SKM-1 (cell line): ENCODE results near the gene MOB1B.
"Not testable (repeated sequence)": the region's sequence is repeated elsewhere in the genome, so short reads cannot be mapped to it uniquely, and the experiment has no call there.

ENCODE experiments used
- DNase-seq: peaks from one replicate; lab custom pipeline; 2025; ENCODE audit not compliant: unreplicated experiment; lab: John Stamatoyannopoulos, UW

Gene MOB1B

GRCh38 chr4:70948665-70949260, 46.6 kb downstream of the MOB1B start:
- no peak for DNase-seq

DNA sequence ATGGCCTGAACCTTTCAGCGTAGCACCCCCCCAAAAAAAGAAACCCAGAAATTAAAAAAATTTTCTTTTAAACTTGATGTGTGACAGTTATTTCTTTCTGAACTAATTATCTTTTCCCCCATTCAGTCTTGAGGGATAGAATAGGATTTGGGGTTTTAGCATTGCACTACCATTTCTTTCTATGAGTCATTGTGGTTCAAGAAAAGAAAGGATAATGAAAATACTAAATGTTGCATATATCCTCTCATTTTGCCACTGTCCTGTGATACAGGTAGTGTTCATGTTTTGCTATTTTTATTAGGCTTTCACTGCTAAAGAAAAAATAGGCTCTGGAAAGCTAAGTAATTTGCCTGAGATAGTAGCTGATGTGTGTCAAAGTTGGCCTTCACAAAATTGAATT, 51.9 kb downstream of the MOB1B start:
- DNase-seq = no peak

- no peak for DNase-seq
Observed at GRCh38 chr4:70956549-70957210, 54.5 kb downstream of the MOB1B start.

DNA sequence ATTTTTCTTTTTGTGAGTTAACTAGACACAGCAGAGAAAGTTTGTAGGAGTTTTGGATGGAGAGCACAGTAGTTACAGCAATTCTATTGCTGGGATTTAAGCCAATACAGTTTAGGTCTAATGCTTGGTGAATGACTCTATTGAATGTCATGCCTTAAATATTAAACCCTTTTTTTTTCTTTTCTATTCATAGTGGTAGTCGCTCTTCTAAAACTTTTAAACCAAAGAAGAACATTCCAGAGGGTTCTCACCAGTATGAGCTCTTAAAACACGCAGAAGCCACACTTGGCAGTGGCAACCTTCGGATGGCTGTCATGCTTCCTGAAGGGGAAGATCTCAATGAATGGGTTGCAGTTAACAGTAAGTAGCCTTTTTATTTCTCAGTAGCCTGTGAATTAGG, 56.5 kb downstream of the MOB1B start:
- no peak for DNase-seq

DNA sequence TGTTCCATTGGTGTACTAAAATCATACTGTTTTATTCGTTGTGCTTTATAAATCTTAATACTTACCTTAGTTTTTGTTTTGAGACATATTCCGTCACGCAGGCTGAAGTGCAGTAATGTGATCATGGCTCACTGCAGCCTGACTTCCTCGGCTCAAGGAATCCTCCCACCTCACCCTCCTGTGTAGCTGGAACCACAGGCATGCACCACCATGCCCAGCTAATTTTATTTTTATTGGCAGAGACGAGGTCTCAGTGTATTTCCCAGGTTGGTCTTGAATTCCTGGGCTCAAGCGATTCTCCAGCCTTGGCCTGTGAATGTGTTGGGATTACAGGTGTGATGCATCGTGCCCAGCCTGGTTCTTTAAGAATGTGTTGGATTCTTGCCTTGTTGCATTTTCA, 66.9 kb downstream of the MOB1B start:
- no peak for DNase-seq

DNA sequence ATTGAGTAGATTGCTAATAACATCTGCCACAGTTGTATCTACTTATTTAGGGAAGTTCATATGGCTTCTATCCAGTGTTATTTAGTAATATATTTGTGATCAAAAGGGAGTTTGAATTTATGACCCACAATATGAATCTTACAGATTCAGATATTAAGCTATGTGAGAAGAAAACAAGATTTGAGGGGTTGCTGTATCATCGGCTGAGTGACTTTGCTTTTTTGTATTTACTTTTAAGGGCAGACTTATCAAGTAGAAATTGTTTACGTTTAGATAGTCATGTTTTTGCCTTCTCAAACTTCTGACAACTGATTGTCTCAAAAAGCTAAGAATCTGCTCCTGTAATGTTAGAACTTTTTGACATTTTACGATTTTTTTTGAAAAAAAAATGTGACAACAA, 74.1 kb downstream of the MOB1B start:
- DNase-seq = no peak

GRCh38 chr4:70979445-70980008, 77.4 kb downstream of the MOB1B start:
- DNase-seq = peak; percentile 51

GRCh38 chr4:70980196-70980595, 78.0 kb downstream of the MOB1B start:
- no peak for DNase-seq

DNA sequence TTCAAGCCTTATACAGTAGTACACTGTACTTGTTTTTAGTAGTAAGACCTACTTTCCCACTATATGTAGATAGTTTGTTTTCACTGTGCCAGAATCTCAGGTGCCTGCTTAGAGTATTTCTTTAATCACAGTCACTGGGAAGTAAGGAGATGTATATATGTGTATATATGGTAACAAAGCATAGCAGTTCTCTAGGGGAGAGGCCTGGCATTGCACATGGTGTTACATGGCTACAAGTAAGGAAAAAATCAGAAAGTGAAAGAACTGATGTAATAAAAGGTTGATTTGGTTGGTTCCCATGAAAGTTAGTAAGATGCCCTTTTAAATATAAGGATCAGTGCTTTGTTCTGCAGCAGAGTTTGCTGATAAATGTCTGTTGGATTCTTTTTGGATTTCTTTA, 81.9 kb downstream of the MOB1B start:
- DNase-seq = no peak

GRCh38 chr4:70984589-70984988, 82.4 kb downstream of the MOB1B start:
- no peak for DNase-seq

DNA sequence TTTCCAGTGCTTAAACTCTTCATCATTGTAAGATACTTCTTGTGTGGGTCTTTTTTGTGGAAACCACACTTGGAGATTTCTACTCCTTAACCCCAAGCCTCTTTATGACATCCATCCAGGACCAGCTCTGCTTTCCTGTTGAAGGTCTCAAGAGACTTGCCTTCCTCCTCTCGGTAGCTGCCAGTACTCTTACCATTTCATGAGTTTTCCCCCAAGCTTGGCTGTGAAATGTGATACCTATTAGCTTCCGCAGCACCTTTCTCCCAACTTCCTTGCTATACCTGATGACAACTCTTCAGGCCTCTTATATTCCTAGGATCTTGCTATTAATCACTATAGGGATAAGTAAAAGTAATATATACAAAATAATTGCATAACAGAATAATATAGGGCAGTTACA, 89.4 kb downstream of the MOB1B start:
- no peak for DNase-seq

GRCh38 chr4:70992391-70992881, 90.3 kb downstream of the MOB1B start:
- DNase-seq = no peak

GRCh38 chr4:70993181-70994068, 91.3 kb downstream of the MOB1B start, which contains the start of gene DCK:
TSS of gene DCK (plus strand) at chr4:70993649. CDS start at chr4:70993836, 187 bp downstream.
- peak; percentile 69 for DNase-seq

GRCh38 chr4:70994069-70994366, 91.8 kb downstream of the MOB1B start:
- no peak for DNase-seq

- DNase-seq = peak; percentile 19
Observed at GRCh38 chr4:70994387-70995099, 92.4 kb downstream of the MOB1B start.

- no peak for DNase-seq
Observed at GRCh38 chr4:70996018-70996360, 93.8 kb downstream of the MOB1B start.

DNA sequence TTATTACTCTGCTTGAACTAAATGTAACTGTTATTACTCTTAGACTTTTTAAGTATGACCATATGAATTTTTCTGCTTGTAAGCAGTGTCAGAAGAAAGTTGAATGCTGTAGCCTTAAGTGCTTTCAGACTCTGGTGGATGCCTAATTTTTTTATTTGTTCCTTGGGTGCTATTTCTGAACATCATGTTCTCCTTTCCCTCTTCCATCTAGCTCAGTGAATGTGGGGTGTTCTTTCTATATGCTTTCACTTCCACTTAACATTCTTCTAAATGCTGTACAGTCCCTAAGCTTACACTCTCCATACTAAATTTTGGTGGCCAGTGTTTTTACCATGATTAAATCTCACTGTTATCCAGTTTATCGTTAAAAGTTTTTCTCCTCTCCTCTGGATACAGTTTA, 94.9 kb downstream of the MOB1B start:
- no peak for DNase-seq

DNA sequence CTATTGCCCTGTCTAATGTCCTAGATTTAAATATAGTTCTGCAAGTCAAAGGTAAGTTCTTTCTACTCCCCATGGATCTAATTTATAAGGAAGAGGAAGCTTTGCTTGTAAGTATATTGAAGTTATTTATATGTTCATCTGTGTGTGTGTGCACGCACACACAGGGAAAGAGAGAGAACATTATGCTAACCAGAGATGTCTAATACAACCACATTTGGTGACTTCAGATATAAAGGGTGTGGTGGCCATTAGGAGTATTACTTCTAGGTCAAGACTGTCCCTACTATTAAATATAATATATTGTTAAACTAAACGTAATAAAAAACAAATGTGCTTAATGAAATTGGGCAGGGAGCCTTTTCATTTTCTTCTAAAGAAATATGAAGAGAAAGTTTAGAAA, 95.4 kb downstream of the MOB1B start:
- DNase-seq = no peak

- DNase-seq = not testable (repeated sequence)
Observed at GRCh38 chr4:70999639-71000038, 97.5 kb downstream of the MOB1B start.

DNA sequence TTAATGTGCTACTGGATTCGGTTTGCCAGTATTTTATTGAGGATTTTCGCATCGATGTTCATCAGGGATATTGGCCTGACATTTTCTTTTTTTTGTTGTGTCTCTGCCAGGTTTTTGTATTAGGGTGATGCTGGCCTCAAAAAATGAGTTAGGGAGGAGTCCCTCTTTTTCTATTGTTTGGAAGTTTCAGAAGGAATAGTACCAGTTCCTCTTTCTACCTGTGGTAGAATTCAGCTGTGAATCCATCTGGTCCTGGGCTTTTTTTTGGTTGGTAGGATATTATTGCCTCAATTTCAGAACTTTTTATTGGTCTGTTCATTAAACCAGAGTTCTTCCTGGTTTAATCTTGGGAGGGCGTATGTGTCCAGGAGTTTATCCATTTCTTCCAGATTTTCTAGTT, 99.2 kb downstream of the MOB1B start:
- DNase-seq = not testable (repeated sequence)

DNA sequence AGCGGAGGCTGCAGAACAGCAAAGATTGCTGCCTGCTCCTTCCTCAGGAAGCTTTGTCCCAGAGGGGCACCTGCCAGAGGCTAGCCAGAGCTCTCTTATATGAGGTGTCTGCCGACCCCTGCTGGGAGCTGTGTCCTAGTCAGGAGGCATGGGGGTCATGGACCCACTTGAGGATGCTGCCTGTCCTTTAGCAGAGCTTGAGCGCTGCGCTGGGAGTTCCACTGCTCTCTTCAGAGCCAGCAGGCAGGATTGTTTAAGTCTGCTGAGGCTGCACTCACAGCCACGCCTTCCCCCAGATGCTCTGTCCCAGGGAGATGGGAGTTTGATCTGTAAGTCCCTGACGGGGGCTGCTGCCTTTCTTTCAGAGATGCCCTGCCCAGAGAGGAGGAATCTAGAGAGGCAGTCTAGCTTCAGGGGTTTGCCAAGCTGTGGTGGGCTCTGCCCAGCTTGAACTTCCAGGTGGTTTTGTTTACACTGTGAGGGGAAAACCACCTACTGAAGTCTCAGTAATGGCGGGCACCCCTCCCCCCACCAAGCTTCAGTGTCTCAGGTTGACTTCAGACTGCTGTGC, 102.2 kb downstream of the MOB1B start:
- DNase-seq = no peak
